ENCODE measurements around the gene MACROD1.
A peak's percentile ranks its signal among the peaks of the same experiment; 100 is the strongest.

DNA sequence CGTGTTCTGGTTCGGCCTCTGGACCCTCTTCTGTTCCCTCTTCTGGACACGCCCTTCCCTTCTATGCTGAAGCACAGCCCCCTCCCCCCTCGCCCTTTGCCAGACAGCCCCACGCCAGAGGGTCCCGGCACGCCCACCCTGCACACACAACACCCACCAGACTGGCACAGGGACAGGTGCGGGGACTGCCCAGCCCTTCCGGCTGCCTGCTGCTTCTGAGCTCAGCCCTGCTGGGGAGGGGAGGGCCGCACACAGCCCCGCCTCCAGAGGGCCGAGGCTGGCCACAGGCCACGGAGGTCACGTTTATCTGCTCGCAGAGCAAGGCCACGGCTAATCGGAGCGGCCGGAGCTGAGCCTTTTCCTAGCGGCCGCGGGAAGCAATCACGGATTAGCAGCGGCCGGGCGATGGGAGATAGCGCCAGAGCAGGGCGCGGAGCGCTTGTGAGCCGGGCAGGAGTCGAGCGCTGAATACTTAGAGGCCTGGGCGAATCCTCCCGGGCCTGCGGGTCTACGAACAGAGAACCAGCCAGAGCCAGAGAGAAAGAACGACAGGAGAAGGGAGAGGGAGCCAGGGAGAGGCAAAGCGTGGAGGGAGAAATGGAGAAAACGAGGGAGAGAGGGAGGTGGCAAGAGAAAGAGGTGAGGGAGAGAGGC, 158.2 kb downstream of the MACROD1 start:
- TF ChIP-seq EZH2 (IDR thresholded peaks at IDR 0.05; ENCODE audit: low read length) = peak; percentile 17
- TF ChIP-seq, protein P1, sequence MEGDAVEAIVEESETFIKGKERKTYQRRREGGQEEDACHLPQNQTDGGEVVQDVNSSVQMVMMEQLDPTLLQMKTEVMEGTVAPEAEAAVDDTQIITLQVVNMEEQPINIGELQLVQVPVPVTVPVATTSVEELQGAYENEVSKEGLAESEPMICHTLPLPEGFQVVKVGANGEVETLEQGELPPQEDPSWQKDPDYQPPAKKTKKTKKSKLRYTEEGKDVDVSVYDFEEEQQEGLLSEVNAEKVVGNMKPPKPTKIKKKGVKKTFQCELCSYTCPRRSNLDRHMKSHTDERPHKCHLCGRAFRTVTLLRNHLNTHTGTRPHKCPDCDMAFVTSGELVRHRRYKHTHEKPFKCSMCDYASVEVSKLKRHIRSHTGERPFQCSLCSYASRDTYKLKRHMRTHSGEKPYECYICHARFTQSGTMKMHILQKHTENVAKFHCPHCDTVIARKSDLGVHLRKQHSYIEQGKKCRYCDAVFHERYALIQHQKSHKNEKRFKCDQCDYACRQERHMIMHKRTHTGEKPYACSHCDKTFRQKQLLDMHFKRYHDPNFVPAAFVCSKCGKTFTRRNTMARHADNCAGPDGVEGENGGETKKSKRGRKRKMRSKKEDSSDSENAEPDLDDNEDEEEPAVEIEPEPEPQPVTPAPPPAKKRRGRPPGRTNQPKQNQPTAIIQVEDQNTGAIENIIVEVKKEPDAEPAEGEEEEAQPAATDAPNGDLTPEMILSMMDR (optimal IDR thresholded peaks at IDR 0.05 in 1 of 3, IDR thresholded peaks at IDR 0.05 in 1 of 3, conservative IDR thresholded peaks at IDR 0.05 in 1 of 3; ENCODE audit: extremely low read depth in 1 of 3, insufficient read depth in 2 of 3, low read length in 3 of 3) = peak in 1 of 3 experiments; percentile 37

Data from keratinocyte (primary cell).